IMR-90 (cell line): ENCODE results near the gene CCDC107. TPM values are rescaled to one million over a fixed set of nuclear protein-coding genes. Genes with fewer than 3 reads are reported as not detected.

ENCODE experiments used
- ATAC-seq: fragments of 200-7000 bp; cut with Tn5 transposase; 2 replicates; pipeline ENCODE4 v1.9.1; 2020; ENCODE audit warnings: low read depth, mild to moderate bottlenecking, moderate library complexity
- BruUV-seq: library from RNA; stranded (reverse); fragments of 400-500 nt; replicated peaks from 2 replicates; lab custom pipeline; 2021; lab: Mats Ljungman, UMichigan
- CTCF ChIA-PET: fragments of 300-600 bp; formaldehyde crosslinking; extraction: SDS; loops from one replicate; lab custom pipeline; 2021; ENCODE audit warnings: antibody characterized with exemption; lab: Yijun Ruan, JAX
- POLR2A ChIA-PET: fragments of 300-600 bp; sonication (Branson Sonifier 250); formaldehyde crosslinking; loops from one replicate; lab custom pipeline; 2022; ENCODE audit warnings: antibody characterized with exemption; ENCODE audit not compliant: unreplicated experiment; lab: Charles Lee
- DNase-seq: peaks from one replicate; pipeline ENCODE4 v3.0.0; 2013
- H2AFZ ChIP-seq: replicated peaks from 2 replicates; pipeline ENCODE3; 2013; ENCODE audit warnings: low read length, mild to moderate bottlenecking; ENCODE audit not compliant: poor library complexity
- H2AK5ac ChIP-seq: 2 replicates; pipeline ENCODE4 v1.6.1; 2013; ENCODE audit warnings: low read depth, low read length, inconsistent platforms
- H2AK9ac ChIP-seq: replicated peaks from 2 replicates; pipeline ENCODE3; 2013; ENCODE audit warnings: mild to moderate bottlenecking, low read depth, low read length, moderate library complexity; ENCODE audit not compliant: poor library complexity
- H2BK120ac ChIP-seq: 2 replicates; pipeline ENCODE4 v1.6.1; 2013; ENCODE audit warnings: low read depth, low read length, inconsistent platforms
- H2BK15ac ChIP-seq: 3 replicates; pipeline ENCODE4 v1.6.1; 2013; ENCODE audit warnings: low read depth, low read length, inconsistent platforms
- H2BK20ac ChIP-seq: 2 replicates; pipeline ENCODE4 v1.6.1; 2013; ENCODE audit warnings: low read depth, mild to moderate bottlenecking, inconsistent platforms, low read length, moderate library complexity
- H2BK5ac ChIP-seq: 2 replicates; pipeline ENCODE4 v1.6.1; 2013; ENCODE audit warnings: mild to moderate bottlenecking, low read depth, low read length, inconsistent platforms; ENCODE audit not compliant: poor library complexity, severe bottlenecking
- H3K14ac ChIP-seq: replicated peaks from 2 replicates; pipeline ENCODE4 v1.6.1; 2013; ENCODE audit warnings: low read depth, low read length, inconsistent platforms
- H3K18ac ChIP-seq: 2 replicates; pipeline ENCODE4 v1.6.1; 2013; ENCODE audit warnings: low read depth, low read length, control low read depth
- H3K23ac ChIP-seq: 2 replicates; pipeline ENCODE4 v1.6.1; 2013; ENCODE audit warnings: low read depth, low read length, inconsistent platforms
- H3K27ac ChIP-seq: 2 replicates; pipeline ENCODE4 v1.5.1; 2013; ENCODE audit warnings: mild to moderate bottlenecking, control low read depth, low read length; ENCODE audit not compliant: insufficient read depth
- H3K27me3 ChIP-seq: 2 replicates; pipeline ENCODE4 v1.6.1; 2013; ENCODE audit warnings: low read length; ENCODE audit not compliant: control insufficient read depth, insufficient read depth
- H3K36me3 ChIP-seq: 2 replicates; pipeline ENCODE4 v1.6.1; 2013; ENCODE audit warnings: low read length, mixed read lengths; ENCODE audit not compliant: control insufficient read depth, insufficient read depth
- H3K4ac ChIP-seq: 2 replicates; pipeline ENCODE4 v1.6.1; 2013; ENCODE audit warnings: low read depth, low read length, inconsistent platforms
- H3K4me1 ChIP-seq: 2 replicates; pipeline ENCODE4 v1.6.1; 2013; ENCODE audit warnings: low read length, mixed read lengths; ENCODE audit not compliant: control insufficient read depth, insufficient read depth
- H3K4me2 ChIP-seq: 2 replicates; pipeline ENCODE4 v1.6.1; 2013; ENCODE audit warnings: low read depth, mild to moderate bottlenecking, control low read depth, low read length, moderate library complexity
- H3K4me3 ChIP-seq: 2 replicates; pipeline ENCODE4 v1.5.1; 2013; ENCODE audit warnings: low read depth, mild to moderate bottlenecking, control low read depth, low read length, moderate library complexity; ENCODE audit not compliant: insufficient read depth
- H3K56ac ChIP-seq: 2 replicates; pipeline ENCODE4 v1.6.1; 2013; ENCODE audit warnings: low read length, inconsistent platforms; ENCODE audit not compliant: insufficient read depth; ENCODE audit errors: extremely low read depth
- H3K79me1 ChIP-seq, 2 experiments: 2 replicates each; pipeline ENCODE4 v1.6.1; 2013; ENCODE audit warnings: low read length in 2 of 2, inconsistent platforms in 1 of 2, low read depth in 1 of 2
- H3K9ac ChIP-seq: 2 replicates; pipeline ENCODE4 v1.6.1; 2013; ENCODE audit warnings: low read depth, low read length, control low read depth
- H3K9me1 ChIP-seq: 2 replicates; pipeline ENCODE4 v1.6.1; 2013; ENCODE audit warnings: low read length, inconsistent platforms; ENCODE audit not compliant: insufficient read depth
- H3K9me3 ChIP-seq: 2 replicates; pipeline ENCODE4 v1.6.1; 2013; ENCODE audit warnings: low read length; ENCODE audit not compliant: control insufficient read depth, insufficient read depth
- H4K20me1 ChIP-seq: 2 replicates; pipeline ENCODE4 v1.6.1; 2013; ENCODE audit warnings: low read length, inconsistent platforms; ENCODE audit not compliant: insufficient read depth
- H4K5ac ChIP-seq: 2 replicates; pipeline ENCODE4 v1.6.1; 2013; ENCODE audit warnings: mild to moderate bottlenecking, low read depth, low read length, control low read depth
- H4K8ac ChIP-seq, 2 experiments: 2 replicates each; pipeline ENCODE4 v1.6.1; 2013; ENCODE audit warnings: low read depth in 2 of 2, low read length in 2 of 2, control low read depth in 1 of 2, inconsistent platforms in 1 of 2
- H4K91ac ChIP-seq: 2 replicates; pipeline ENCODE4 v1.6.1; 2013; ENCODE audit warnings: low read depth, low read length, inconsistent platforms; ENCODE audit not compliant: insufficient read depth
- BHLHE40 ChIP-seq: fragments of 150-350 bp; IDR thresholded peaks from 2 replicates; pipeline ENCODE4 v1.6.1; 2016; ENCODE audit warnings: mild to moderate bottlenecking, low read depth, low read length
- CEBPB ChIP-seq: IDR thresholded peaks from 2 replicates; pipeline ENCODE4 v1.6.1; 2012; ENCODE audit warnings: low read depth, low read length, improper control_type of control experiment
- CHD1 ChIP-seq: IDR thresholded peaks from 2 replicates; pipeline ENCODE4 v1.6.1; 2012; ENCODE audit warnings: low read depth, low read length, improper control_type of control experiment
- FOS ChIP-seq: fragments of 150-350 bp; IDR thresholded peaks from 2 replicates; pipeline ENCODE4 v1.6.1; 2016; ENCODE audit warnings: low read depth, low read length
- MAFK ChIP-seq: IDR thresholded peaks from 2 replicates; pipeline ENCODE4 v1.6.1; 2012; ENCODE audit warnings: low read depth, low read length, improper control_type of control experiment
- MAZ ChIP-seq: IDR thresholded peaks from 2 replicates; pipeline ENCODE4 v1.6.1; 2012; ENCODE audit warnings: low read depth, mild to moderate bottlenecking, low read length, improper control_type of control experiment, moderate library complexity, borderline replicate concordance
- NFE2L2 ChIP-seq: fragments of 150-350 bp; IDR thresholded peaks from 2 replicates; pipeline ENCODE4 v1.6.1; 2016; ENCODE audit warnings: low read depth, mild to moderate bottlenecking, low read length
- POLR2A ChIP-seq: IDR thresholded peaks from 2 replicates; pipeline ENCODE4 v1.6.1; 2012; ENCODE audit warnings: mild to moderate bottlenecking, low read depth, low read length
- RCOR1 ChIP-seq: IDR thresholded peaks from 2 replicates; pipeline ENCODE4 v1.6.1; 2012; ENCODE audit warnings: mild to moderate bottlenecking, low read length, improper control_type of control experiment; ENCODE audit not compliant: insufficient replicate concordance
- RFX5 ChIP-seq: IDR thresholded peaks from 2 replicates; pipeline ENCODE4 v1.8.0; 2012; ENCODE audit warnings: low read depth, mild to moderate bottlenecking, low read length, moderate library complexity
- SMC3 ChIP-seq: fragments of 150-350 bp; IDR thresholded peaks from 2 replicates; pipeline ENCODE4 v1.6.1; 2016; ENCODE audit warnings: low read depth, mild to moderate bottlenecking, antibody characterized with exemption, low read length, moderate library complexity
- WGBS, 2 experiments: methylation state at CpG; one replicate each; pipeline versions ENCODE4 v1.1.5 to v1.1.7; 2013; ENCODE audit warnings: missing lambda C conversion rate in 2 of 2; ENCODE audit not compliant: insufficient read length in 1 of 2; ENCODE audit errors: extremely low coverage in 2 of 2; 5-methylcytosine and 5-hydroxymethylcytosine counted together
- dilution Hi-C: fragments of 300-500 bp; cut with HindIII; formaldehyde crosslinking; loops from one replicate; pipeline ENCODE4 v1.14.3; 2018; ENCODE audit warnings: low sequenced_read_pairs; ENCODE audit not compliant: unreplicated experiment
- in situ Hi-C: fragments of 300-500 bp; cut with MboI; formaldehyde crosslinking; loops from 3 replicates; pipeline ENCODE4 v1.14.3; 2019; ENCODE audit warnings: low sequenced_read_pairs, inconsistent platforms, mixed read lengths
- intact Hi-C: fragments of 100-400 bp; cut with micrococcal nuclease; formaldehyde crosslinking; loops from 2 replicates; pipeline ENCODE4 v1.10.0; 2022
- polyA plus RNA-seq, 3 experiments: library from polyadenylated mRNA; depleted of rRNA; stranded (reverse); fragments of >200 nt; gene quantifications; 2 replicates each; pipeline ENCODE4 v1.2.3, GENCODE V29; 2012; ENCODE audit warnings: low replicate concordance in 1 of 3
- total RNA-seq: library from RNA; depleted of rRNA; stranded (reverse); fragments of >200 nt; gene quantifications from 2 replicates; pipeline ENCODE4 v1.2.3, GENCODE V29; 2012
- TF ChIP-seq, protein P1 (sequence below): conservative IDR thresholded peaks from 2 replicates; pipeline ENCODE4 v1.5.1; 2012; ENCODE audit warnings: mild to moderate bottlenecking, low read depth, low read length, improper control_type of control experiment
- TF ChIP-seq, protein P2 (sequence below): fragments of 150-350 bp; IDR thresholded peaks from 2 replicates; pipeline ENCODE4 v1.6.1; 2017; ENCODE audit warnings: mild to moderate bottlenecking, antibody characterized with exemption, low read length, low read depth
- TF ChIP-seq, protein P3 (sequence below): fragments of 150-350 bp; IDR thresholded peaks from 2 replicates; pipeline ENCODE4 v1.6.1; 2016; ENCODE audit warnings: low read depth, mild to moderate bottlenecking, low read length, moderate library complexity, borderline replicate concordance

The CCDC107 gene
- total and polyA plus RNA-seq, 2 of the 4 experiments (the other 2 are of a cell fraction): 6.8 to 21.1 TPM

DNA sequence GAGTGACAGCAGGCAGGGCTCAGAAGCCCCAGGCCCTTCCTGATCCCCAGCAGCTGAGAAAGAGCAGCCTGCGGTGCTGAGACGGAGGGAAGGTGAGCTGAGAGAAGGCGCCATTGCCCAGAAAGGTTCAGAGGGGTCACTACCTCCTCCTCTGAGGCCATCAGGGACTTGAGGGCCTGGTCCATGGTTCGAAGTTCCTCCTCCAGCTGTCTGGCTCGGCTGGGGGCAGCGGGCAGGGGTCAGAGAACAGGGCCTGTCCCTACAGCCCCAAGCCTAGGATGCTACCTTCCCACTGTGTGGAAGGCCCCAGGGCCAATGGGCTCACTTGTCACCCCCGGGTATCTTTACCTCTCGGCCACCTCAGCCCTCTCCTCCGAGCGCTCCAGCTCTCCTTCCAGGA, 26.8 kb downstream of the CCDC107 start:
- Histone ChIP-seq H3K79me1 (peaks cover 13 to 88% of the 10 kb centered on the region in 2 experiments), H3K18ac (no peak overlapping the region), H3K9ac (peak overlapping the region; percentile 24; the same call in 1 of the 2 replicates), H4K8ac (no peak overlapping the region), H3K4me2 (peak overlapping the region; percentile 14; the same call in 1 of the 2 replicates), H4K5ac (no peak overlapping the region), H3K23ac (no peak overlapping the region; the same call in 1 of the 2 replicates), H3K4me1 (peaks cover 57% of the 10 kb centered on the region), H3K27me3 (no peaks in the 10 kb centered on the region), H2BK5ac (peak overlapping the region; percentile 25), H2BK15ac (no peak overlapping the region), H2BK120ac (no peak overlapping the region), H3K4ac (no peak overlapping the region), H2AK9ac (peak overlapping the region; percentile 31), H3K9me3 (no peaks in the 10 kb centered on the region), H2AK5ac (no peak overlapping the region), H3K27ac (peak overlapping the region; percentile 11; the same call in 1 of the 2 replicates), H3K9me1 (peaks cover 51% of the 10 kb centered on the region), H3K56ac (no peak overlapping the region), H3K4me3 (no peak overlapping the region), H2AFZ (no peak overlapping the region), H4K91ac (no peak overlapping the region), H3K36me3 (peaks cover 67% of the 10 kb centered on the region), H2BK20ac (no peak overlapping the region), H4K20me1 (peaks cover 98% of the 10 kb centered on the region), H3K14ac (peak overlapping the region; percentile 22; the same call in 1 of the 2 replicates)
- ChIA-PET POLR2A (interaction anchor here (2.8 to 3.8 kb wide), 2 partner anchors 15 to 24 kb away, joined by 11 to 14 read pairs; no protein-coding TSS in a partner anchor), CTCF (interaction anchor here (0.5 to 0.6 kb wide), 2 partner anchors 39 to 44 kb away, joined by 3 read pairs; no protein-coding TSS in a partner anchor)
- DNase-seq (no peak), ATAC-seq (no peak)
- WGBS, 2 experiments: 100% methylated on average over 1 of the region's 10 CpGs; no CpG with 5 or more reads in 1 of the 2 experiments
- BruUV-seq: no TSS peak
- dilution Hi-C loops (no loop called here), intact Hi-C loops (loop anchor here (10.0 kb wide), 1 partner anchor 80 kb away; the partner anchor contains the start of gene TESK1), in situ Hi-C loops (no loop called here)
- TF ChIP-seq SMC3 (no peak), NFE2L2 (no peak), MAFK (no peak), RFX5 (no peak), RCOR1 (no peak), CEBPB (no peak), CHD1 (no peak), FOS (no peak), BHLHE40 (no peak), POLR2A (no peak), MAZ (no peak)
- TF ChIP-seq, protein P1, sequence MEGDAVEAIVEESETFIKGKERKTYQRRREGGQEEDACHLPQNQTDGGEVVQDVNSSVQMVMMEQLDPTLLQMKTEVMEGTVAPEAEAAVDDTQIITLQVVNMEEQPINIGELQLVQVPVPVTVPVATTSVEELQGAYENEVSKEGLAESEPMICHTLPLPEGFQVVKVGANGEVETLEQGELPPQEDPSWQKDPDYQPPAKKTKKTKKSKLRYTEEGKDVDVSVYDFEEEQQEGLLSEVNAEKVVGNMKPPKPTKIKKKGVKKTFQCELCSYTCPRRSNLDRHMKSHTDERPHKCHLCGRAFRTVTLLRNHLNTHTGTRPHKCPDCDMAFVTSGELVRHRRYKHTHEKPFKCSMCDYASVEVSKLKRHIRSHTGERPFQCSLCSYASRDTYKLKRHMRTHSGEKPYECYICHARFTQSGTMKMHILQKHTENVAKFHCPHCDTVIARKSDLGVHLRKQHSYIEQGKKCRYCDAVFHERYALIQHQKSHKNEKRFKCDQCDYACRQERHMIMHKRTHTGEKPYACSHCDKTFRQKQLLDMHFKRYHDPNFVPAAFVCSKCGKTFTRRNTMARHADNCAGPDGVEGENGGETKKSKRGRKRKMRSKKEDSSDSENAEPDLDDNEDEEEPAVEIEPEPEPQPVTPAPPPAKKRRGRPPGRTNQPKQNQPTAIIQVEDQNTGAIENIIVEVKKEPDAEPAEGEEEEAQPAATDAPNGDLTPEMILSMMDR: no peak
- TF ChIP-seq, protein P2, sequence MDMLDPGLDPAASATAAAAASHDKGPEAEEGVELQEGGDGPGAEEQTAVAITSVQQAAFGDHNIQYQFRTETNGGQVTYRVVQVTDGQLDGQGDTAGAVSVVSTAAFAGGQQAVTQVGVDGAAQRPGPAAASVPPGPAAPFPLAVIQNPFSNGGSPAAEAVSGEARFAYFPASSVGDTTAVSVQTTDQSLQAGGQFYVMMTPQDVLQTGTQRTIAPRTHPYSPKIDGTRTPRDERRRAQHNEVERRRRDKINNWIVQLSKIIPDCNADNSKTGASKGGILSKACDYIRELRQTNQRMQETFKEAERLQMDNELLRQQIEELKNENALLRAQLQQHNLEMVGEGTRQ: no peak
- TF ChIP-seq, protein P3, sequence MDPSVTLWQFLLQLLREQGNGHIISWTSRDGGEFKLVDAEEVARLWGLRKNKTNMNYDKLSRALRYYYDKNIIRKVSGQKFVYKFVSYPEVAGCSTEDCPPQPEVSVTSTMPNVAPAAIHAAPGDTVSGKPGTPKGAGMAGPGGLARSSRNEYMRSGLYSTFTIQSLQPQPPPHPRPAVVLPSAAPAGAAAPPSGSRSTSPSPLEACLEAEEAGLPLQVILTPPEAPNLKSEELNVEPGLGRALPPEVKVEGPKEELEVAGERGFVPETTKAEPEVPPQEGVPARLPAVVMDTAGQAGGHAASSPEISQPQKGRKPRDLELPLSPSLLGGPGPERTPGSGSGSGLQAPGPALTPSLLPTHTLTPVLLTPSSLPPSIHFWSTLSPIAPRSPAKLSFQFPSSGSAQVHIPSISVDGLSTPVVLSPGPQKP: no peak
